Activated CD8-positive, alpha-beta memory T cell treated with anti-CD3 and anti-CD28 coated beads, Interleukin-2, amount 50 U/mL, for 48 hours (primary cell): ENCODE data around the gene CAB39L.
A peak's percentile ranks its signal among the peaks of the same experiment; 100 is the strongest.

Experiments used
- DNase-seq: peaks from one replicate; pipeline ENCODE4 v3.0.0-alpha.2; 2020

CAB39L gene

DNA sequence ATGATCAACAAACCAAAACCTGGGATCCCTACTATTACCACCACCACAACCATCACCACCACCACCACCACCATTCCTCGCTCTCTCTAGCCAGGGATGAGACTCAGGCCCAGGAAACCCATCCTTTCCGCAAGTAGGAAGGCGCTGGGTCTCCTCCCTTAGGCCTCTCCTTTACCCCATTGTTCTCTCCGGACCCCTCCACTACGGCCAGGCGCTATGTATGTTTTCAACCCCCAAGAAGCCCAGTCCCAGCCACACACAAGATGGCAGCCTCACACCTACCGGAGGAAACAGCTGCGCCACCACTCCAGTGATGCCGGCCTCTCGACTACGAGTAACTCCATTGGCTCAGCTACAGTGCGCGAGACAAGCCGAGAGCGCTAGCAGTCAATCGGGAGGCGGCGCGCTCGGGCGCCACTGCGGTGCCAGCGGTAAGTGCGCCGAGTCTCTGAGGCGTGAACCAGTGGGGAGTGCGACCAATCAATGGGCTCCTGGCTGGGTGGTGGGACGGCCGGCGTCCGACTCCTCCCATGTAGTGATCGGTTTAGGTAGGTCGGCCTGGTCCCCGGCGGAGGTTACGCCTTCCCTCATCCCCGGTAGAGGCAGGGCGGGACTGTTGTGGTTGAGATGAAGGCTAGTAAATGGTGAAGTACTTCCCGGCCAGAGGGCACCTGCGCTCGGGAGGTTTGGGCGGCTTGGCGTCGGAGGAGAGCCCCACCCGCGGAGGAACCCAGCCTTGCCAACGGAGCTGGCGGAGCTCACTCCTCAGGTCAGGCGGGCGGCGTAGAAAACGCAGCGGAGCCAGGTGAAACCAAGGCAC is at the start of gene CAB39L, which contains the start of gene SETDB2:
Gene CAB39L (minus strand): TSS at position 361 of the 820 bp plus-strand sequence. CDS start 61,154 bp downstream, outside the sequence.
Gene SETDB2 (plus strand): TSS at position 571 of the 820 bp plus-strand sequence. CDS start 7,620 bp downstream, outside the sequence.
- peak; percentile 97 for DNase-seq

DNA sequence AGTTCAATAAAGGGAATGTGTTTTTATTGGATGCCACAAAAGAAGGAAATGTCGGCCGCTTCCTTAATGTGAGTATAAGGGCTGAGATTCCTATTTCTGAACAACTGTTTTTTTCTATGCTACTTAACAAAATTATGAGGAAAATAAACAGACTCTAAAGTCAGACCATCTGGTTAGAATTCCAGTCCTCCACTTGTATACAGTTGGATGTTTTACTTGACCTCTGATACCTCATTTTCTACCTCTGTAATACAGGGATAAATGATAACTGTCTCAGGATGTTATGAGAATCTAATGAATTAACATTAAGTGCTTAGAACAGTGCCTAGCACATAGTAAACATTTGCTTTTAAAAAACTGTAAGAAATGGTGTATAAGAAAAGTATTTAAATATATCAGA is 44.7 kb upstream of the CAB39L start:
- no peak for DNase-seq

DNA sequence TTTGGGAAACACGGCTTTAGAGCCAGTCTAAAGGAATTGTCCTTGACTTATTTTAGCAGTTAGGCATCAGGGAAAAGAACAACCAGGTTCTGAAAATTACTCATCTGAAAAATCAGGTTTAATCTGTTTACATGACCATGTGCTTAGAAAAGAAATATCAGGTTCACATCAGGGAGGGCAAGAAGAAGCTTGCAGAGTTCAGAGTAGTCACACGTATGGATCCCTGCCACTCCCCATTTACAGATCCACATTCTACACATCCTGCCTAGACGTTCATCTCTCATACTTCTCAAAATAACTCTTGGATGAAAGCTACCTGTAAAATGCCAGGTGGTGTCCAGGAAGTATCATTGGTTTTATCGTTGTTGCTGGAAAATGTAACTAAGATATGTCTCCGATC is 37.9 kb upstream of the CAB39L start:
- DNase-seq = no peak

DNA sequence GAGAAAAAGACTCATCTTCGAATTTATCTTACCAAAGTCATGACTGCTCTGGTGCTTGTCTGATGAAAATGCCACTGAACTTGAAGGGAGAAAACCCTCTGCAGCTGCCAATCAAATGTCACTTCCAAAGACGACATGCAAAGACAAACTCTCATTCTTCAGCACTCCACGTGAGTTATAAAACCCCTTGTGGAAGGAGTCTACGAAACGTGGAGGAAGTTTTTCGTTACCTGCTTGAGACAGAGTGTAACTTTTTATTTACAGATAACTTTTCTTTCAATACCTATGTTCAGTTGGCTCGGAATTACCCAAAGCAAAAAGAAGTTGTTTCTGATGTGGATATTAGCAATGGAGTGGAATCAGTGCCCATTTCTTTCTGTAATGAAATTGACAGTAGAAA is 32.7 kb upstream of the CAB39L start:
- DNase-seq = no peak

DNA sequence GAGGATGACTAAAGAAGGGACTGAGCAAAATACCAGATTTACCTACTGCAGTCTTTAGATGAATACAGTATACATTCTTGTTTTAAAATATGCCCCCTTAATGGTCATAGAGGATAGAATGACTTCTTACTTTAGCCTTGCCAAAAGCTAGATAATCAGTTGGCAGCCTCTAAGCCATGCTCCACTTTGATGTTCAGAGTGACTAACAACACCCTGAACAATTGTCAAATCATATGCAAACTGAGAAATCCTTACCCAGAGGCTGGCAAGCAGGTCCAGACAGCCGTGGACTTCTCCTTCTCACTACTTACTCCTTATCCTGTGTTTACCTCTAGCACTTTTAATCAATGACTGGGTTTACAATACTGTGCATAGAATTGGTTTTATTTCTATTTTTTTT is 28.3 kb upstream of the CAB39L start:
- DNase-seq = no peak

DNA sequence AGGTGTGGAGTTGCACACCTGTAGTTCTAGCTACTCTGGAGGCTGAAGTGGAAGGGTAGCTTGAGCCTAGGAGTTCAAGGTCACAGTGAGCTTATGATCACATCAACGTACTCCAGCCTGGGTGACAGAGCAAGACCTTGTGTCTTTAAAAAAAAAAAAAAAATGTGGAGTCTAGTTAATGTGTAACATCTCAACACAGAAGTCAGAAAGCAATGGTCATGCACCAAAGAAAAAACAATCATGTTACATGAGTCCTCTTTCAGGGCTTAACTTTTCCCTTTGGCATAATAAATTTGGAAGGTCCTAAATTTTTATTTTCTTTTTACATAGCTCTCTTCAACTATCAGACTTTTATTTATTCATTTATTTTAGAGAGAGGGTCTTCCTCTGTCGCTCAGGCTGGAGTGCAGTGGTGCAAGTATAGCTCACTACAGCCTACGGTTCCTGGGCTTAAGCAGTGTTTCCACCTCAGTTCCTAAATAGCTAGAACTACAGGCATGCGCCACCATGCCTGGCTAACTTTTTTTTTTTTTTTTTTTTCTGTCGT is 22.5 kb upstream of the CAB39L start:
- no peak for DNase-seq

DNA sequence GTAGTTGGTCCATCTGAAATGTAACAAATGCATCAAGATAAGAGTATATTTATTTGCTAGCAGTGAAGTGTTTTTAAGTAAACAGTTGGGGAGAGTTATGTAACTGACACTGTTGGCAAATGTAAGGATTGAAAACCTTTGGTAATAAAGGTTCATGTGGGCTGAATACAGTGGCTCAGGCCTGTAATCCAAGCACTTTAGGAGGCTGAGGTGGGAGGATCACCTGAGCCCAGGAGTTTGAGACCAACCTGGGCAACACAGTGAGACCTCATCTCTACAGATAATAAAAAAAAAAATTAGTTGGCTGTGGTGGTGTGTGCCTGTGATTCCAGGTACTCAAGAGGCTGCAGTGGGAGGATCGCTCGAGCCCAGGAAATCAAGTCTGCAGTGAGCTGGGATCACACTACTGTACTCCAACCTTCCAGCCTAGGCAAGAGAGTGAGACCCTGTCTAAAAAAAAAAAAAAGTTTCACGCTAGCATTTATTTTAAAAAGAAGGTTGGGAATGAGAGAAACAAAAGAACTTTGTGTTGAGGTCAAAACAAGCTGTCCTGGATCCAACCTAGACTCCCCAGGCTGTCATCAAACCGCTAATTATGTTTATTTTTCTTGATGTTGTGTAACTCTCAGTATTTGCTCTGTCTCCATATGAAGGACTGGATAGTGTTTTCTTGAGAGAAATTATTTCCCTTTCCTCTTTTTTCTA is 20.9 kb upstream of the CAB39L start:
- DNase-seq = no peak

DNA sequence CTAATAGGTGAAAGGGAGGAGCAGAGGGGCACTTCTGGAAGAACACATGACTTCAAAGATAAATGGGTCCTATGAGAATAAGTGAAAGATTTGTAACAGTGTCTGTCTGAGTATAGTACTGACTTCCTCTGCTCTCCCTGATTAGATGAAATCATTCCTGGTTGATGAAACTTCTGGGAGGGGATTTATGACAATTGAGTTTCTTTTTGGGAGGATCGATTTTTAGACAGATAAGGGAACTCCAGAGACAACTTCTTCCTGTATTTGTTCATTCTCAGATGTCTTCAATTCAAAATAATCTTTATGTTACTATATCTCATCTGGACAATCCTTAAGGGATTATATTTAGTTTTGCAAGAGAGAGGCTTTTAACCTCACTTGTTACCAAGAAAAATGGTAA is 20.2 kb upstream of the CAB39L start:
- DNase-seq = no peak

DNA sequence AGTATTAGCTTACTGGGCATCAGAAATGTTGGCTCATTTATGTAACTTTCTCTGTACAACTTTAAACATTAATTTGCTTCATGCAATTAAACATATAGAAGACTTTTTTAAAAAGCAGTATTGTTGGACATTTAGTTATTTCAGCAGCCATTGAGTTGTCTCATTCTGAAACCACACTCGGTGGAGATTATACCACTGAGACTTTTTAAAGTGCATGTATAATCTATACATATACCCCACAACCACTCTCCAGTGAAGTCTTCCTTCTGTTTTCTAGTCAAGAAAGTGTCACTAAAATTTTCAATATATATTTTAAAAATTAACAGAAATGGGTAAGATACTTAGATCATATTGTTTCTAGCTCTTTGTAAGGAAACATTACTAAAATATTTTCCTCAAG is 15.7 kb upstream of the CAB39L start:
- no peak for DNase-seq

DNA sequence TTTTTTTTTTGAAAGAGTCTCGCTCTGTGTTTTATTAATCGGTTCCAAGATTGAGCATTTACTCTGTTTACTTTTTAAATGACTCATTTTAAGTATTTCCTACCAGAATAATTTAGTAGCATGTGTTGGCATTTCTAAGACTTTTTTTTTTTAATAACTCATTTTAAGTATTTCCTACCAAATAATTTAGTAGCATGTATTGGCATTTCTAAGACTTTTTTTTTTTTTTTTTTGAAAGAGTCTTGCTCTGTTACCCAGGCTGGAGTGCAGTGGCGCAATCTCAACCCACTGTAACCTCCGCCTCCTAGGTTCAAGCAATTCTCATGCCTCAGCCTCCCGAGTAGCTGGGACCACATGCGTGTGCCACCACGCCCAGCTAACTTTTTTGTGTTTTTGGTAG is 13.4 kb upstream of the CAB39L start:
- DNase-seq = no peak

DNA sequence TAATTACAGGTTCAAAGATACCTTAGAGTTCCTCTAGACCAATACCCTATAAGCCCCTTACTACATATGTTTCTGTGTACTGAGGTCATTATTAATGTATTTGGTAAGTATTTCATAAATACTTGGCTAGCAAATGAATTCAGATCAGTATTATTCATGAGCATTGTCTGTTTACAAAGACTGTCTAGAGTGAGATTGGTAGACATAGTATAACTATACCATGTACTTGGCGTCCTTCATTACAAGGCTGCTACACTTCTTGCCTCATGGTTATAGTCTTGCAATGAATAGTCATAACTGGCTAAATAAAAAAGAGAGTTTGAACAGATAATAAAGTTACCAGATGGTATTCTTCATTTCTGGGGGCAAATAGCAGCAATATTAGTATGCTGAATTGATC is 12.3 kb upstream of the CAB39L start:
- DNase-seq = no peak

DNA sequence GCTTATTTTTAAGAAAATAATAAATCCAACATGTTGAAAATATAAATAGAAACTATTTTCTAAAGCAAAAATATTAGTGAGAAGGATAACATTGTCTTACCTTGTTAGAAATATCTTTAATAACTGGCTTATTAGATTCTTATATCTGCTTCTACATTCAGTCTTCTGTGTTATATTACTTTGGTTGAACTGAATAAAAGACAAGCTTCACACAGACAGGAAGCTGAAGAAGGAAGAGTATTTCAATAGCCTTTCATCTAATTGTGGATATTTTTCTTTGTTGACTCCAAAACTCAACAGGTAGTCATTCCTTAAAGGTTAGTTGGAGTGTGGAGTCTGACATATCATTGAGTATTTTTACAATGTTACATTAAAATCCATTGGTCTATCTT is 11.1 kb upstream of the CAB39L start:
- DNase-seq = no peak

DNA sequence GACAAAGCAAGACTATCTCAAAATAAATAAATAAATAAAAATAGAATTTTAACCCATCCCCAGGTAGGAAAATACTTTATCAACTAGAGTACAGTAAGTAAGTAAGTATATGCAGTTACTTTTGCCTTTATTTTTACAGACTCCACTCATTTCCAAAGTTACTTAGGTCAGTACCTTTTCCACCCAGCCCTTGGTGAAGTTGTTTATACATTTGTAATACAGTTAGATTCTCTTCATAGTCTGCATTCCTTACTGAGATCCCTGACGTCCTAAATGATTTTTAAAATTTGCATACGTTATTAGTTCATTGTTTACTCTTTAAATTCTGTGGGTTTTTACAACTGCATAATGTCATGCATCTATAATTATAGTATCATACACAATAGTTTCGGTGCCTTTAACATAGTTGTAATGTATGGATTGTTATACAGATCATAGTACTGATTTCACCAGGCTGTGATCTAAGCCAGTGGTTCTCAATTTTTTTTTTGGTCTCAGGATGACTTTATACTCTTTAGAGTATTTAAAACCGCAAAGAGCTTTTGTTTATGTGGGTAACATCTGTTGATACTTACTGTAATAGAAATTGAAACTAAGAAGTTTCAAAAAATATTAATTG is 10.6 kb upstream of the CAB39L start:
- no peak for DNase-seq

DNA sequence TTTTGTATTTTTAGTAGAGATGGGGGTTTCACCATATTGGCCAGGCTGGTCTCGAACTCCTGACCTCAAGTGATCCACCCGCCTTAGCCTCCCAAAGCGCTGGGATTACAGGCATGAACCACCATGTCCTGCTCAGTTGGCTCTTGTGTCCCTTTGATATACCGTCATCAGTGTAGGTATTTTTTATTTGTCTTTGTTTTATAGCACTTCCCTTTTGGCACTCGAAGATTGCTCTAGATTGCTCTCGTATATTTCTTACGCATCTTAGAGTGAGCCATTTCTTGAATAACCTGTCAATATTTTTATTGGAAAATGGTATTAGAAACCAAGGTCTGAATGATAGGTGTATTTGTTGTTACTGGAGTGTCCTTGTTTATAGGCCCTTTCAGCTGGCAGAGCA is 9.6 kb upstream of the CAB39L start:
- DNase-seq = no peak

DNA sequence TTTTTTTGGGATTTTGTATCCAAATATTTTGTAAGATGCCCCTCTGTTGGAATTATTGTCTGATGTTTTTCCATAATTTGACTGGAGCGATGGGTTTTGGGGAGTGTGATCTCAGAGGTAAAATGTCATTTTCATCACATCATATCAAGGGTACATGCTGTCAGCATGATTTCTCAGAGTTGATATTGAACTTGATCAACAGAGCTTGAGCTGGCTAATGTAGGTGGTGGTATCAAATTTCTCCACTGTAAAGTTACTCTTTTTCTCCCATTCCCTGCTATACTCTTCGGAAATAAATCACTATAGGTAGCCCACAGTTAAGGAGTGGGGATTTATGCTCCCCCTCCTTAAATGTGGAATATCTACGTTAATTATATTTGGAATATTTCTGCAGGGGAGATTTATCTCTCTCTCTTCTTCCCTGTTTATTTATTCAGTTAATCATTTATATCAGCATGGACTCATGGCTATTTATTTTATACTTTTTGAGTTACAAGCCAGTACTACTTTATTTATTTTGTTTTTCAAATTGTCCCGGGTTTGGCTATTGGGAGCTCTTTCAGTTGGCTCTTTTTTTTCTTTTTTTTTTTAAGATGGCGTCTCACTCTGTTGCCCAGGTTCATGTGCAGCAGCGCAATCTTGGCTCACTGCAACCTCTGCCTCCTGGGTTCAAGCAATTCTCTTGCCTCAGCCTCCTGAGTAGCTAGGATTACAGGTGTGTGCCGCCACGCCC is 9.0 kb upstream of the CAB39L start:
- DNase-seq = no peak

DNA sequence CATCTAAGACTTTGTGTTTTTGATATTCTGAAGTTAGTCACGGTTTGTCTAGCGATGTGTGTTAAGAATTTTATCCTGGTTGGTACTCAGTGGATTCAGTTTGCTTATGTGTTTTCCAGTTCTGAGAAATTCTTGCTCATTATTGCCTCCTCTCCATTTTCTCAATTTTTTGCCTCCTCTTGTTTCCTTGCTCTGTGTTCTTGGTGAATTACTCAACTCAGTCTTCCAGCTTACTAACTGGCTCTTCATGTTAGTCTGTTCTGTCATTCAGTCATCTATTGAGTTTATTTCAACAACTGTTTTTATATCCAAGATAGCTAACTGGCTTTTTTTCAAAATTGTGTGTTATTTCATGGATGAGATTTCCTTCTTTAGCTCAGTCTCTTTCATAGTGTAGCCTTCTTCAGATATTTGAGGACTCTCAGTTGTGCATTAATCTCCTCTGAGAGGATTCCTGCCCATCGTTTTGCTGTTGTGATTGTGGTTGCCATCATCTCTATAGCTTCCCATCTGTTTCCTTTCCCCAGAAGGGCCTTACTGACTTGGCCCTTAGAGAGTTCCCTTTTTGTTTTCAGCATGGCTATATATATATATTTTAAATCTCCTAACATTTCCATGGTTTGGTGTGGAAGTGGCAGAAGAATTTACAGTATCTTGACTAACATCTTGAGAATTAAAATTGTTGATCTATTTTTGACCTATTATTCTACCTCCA is 6.4 kb upstream of the CAB39L start:
- DNase-seq = no peak

DNA sequence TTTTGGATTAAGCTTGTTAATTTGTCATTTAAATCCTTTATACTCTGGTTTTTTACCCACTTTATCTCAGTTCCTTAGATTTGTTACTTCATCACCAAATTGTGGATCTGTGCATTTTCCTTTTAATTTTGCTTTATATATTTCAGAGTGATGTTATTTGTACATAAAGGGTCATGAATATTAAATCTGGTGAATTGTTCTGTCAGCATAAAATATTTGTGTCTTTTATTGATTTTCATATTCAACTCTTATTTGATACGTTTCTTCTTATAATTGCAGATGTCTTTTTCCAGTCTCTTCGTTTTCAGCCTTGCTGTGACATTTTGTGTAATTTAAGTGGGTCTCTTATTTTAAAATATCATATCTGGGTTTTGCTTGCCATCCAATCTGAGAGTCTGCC is 4.9 kb upstream of the CAB39L start:
- DNase-seq = no peak

DNA sequence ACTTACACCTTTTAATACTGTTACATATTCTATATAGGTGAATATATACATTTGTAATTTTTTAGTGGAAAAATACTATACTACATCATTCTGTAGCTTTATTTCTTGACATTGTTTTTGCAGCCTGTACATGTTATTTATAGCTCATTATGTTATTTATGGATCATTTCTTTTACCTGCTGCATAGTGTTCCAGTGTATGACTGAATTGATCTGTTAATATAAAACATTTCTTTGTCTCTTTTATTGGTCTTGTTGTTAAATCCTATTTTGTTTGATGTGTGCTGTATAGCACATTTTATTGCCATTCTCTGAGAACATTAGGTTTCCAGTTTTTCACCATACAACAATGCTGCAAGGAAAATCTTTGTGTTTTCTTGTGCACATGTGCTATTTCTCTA is 2.6 kb upstream of the CAB39L start:
- no peak for DNase-seq

DNA sequence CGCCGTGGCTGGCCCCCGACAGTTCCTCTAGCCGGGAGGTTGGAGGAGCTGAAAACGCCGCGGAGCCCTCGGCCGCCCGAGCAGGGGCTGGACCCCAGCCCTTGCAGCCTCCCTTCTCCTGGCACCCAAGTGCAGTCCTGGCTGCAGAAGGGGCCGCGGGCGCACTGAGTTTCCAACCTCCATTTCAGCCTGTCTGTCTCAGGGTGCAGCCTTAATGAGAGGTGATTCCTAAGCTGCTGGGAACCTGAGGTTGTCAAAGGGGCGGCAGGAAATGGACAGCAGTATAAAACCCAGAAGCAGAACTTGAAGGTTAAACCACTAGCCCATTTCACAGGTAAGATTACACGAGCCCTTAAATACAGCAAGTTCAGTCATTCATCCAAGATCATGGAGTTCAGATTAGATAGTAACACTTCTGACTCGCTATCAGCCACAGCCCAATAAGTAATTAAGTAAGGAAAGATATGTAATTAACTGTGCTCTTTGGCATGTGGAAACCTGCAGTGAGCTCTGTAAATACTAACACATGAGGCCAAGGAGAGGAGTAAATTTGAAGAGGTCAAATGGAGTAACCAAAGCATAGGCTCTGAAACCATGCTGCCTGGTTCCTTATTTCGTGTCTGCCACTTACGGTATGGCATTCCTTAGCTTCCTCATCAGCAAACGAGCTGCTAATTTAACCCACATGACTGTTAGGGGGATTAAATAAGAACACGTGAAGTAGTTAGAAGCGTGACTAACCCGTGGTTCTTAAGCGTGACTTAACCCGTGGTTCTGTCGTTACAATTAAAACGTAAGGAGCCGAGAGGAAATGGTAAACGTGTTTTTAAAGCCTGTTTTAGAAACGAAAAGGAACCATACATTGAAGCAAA is 896 bp upstream of the CAB39L start:
- DNase-seq = no peak

DNA sequence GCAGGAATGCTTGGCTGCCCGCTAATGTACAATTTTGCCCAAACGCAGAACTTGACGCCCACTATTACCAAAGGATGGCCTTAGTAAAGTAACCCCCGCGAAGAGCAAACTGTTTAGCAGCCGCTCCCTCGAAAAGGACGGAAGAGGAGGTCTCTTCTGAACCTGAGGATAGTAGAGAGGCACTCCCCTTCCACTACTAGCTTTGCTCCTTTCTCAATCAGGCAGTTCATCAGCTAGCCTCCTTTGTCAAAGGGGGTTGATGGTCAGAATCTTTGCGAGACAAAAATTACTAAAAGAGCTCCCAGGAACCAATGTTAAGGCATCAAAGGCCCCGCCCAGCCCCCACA is 534 bp downstream of the CAB39L start:
- no peak for DNase-seq

DNA sequence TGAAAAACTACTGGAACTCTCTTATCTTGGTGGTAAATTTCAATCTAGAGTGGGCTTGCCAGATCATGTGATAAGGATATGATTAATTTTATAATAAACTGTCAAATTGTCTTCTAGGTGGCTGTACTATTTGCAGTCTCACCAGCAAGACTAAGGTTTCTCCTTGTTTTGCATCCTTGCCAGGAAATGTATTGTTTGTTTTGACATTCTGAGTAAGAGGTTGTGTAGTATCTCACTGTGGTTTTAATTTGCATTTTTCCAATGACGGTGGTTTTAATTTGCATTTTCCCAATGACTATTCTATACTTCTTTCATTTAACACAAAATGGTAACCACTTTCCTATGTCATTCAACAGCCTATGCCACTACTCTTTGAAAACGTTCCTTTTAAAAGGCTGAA is 2.0 kb downstream of the CAB39L start:
- no peak for DNase-seq
